ENCODE results near the gene RDH13. TPM values are rescaled to one million over a fixed set of nuclear protein-coding genes. Genes with fewer than 3 reads are reported as not detected.

Gene RDH13
- total and polyA plus RNA-seq, 2 of the 8 experiments (the other 6 are each of a cell fraction or from before 2014, with no cell fraction given): 15.9 to 31.5 TPM

- TF ChIP-seq, protein P1, sequence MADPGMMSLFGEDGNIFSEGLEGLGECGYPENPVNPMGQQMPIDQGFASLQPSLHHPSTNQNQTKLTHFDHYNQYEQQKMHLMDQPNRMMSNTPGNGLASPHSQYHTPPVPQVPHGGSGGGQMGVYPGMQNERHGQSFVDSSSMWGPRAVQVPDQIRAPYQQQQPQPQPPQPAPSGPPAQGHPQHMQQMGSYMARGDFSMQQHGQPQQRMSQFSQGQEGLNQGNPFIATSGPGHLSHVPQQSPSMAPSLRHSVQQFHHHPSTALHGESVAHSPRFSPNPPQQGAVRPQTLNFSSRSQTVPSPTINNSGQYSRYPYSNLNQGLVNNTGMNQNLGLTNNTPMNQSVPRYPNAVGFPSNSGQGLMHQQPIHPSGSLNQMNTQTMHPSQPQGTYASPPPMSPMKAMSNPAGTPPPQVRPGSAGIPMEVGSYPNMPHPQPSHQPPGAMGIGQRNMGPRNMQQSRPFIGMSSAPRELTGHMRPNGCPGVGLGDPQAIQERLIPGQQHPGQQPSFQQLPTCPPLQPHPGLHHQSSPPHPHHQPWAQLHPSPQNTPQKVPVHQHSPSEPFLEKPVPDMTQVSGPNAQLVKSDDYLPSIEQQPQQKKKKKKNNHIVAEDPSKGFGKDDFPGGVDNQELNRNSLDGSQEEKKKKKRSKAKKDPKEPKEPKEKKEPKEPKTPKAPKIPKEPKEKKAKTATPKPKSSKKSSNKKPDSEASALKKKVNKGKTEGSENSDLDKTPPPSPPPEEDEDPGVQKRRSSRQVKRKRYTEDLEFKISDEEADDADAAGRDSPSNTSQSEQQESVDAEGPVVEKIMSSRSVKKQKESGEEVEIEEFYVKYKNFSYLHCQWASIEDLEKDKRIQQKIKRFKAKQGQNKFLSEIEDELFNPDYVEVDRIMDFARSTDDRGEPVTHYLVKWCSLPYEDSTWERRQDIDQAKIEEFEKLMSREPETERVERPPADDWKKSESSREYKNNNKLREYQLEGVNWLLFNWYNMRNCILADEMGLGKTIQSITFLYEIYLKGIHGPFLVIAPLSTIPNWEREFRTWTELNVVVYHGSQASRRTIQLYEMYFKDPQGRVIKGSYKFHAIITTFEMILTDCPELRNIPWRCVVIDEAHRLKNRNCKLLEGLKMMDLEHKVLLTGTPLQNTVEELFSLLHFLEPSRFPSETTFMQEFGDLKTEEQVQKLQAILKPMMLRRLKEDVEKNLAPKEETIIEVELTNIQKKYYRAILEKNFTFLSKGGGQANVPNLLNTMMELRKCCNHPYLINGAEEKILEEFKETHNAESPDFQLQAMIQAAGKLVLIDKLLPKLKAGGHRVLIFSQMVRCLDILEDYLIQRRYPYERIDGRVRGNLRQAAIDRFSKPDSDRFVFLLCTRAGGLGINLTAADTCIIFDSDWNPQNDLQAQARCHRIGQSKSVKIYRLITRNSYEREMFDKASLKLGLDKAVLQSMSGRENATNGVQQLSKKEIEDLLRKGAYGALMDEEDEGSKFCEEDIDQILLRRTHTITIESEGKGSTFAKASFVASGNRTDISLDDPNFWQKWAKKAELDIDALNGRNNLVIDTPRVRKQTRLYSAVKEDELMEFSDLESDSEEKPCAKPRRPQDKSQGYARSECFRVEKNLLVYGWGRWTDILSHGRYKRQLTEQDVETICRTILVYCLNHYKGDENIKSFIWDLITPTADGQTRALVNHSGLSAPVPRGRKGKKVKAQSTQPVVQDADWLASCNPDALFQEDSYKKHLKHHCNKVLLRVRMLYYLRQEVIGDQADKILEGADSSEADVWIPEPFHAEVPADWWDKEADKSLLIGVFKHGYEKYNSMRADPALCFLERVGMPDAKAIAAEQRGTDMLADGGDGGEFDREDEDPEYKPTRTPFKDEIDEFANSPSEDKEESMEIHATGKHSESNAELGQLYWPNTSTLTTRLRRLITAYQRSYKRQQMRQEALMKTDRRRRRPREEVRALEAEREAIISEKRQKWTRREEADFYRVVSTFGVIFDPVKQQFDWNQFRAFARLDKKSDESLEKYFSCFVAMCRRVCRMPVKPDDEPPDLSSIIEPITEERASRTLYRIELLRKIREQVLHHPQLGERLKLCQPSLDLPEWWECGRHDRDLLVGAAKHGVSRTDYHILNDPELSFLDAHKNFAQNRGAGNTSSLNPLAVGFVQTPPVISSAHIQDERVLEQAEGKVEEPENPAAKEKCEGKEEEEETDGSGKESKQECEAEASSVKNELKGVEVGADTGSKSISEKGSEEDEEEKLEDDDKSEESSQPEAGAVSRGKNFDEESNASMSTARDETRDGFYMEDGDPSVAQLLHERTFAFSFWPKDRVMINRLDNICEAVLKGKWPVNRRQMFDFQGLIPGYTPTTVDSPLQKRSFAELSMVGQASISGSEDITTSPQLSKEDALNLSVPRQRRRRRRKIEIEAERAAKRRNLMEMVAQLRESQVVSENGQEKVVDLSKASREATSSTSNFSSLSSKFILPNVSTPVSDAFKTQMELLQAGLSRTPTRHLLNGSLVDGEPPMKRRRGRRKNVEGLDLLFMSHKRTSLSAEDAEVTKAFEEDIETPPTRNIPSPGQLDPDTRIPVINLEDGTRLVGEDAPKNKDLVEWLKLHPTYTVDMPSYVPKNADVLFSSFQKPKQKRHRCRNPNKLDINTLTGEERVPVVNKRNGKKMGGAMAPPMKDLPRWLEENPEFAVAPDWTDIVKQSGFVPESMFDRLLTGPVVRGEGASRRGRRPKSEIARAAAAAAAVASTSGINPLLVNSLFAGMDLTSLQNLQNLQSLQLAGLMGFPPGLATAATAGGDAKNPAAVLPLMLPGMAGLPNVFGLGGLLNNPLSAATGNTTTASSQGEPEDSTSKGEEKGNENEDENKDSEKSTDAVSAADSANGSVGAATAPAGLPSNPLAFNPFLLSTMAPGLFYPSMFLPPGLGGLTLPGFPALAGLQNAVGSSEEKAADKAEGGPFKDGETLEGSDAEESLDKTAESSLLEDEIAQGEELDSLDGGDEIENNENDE (IDR thresholded peaks at IDR 0.05; ENCODE audit: insufficient replicate concordance, low read length): no peak
- TF ChIP-seq RXRA (IDR thresholded peaks at IDR 0.05; ENCODE audit: insufficient read depth, low read depth, low read length) (no peak), JUN (IDR thresholded peaks at IDR 0.05; ENCODE audit: low read depth, low read length) (no peak), TEAD4 (IDR thresholded peaks at IDR 0.05; ENCODE audit: low read depth, low read length) (no peak), JUND (IDR thresholded peaks at IDR 0.05; ENCODE audit: low read length) (peak; percentile 66; the same call in 1 of the 2 replicates), SRF (IDR thresholded peaks at IDR 0.05; ENCODE audit: low read depth, low read length) (no peak), RBBP5 (IDR thresholded peaks at IDR 0.05; ENCODE audit: borderline replicate concordance, low read depth, low read length) (no peak)
- TF ChIP-seq, protein P2, sequence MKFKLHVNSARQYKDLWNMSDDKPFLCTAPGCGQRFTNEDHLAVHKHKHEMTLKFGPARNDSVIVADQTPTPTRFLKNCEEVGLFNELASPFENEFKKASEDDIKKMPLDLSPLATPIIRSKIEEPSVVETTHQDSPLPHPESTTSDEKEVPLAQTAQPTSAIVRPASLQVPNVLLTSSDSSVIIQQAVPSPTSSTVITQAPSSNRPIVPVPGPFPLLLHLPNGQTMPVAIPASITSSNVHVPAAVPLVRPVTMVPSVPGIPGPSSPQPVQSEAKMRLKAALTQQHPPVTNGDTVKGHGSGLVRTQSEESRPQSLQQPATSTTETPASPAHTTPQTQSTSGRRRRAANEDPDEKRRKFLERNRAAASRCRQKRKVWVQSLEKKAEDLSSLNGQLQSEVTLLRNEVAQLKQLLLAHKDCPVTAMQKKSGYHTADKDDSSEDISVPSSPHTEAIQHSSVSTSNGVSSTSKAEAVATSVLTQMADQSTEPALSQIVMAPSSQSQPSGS (IDR thresholded peaks at IDR 0.05; ENCODE audit: low read length): 0 out of 2 replicates have a peak, but pooled peaks have one; percentile 50
Measured at GRCh38 chr19:55005684-55006488, 57.1 kb downstream of the RDH13 start (continued).
